H1 (cell line): ENCODE results near the gene SPTLC3. TPM values are rescaled to one million over a fixed set of nuclear protein-coding genes. Genes with fewer than 3 reads are reported as not detected.

Experiments used
- ATF3 ChIP-seq: IDR thresholded peaks from 2 replicates; pipeline ENCODE4 v1.6.1; 2011; ENCODE audit warnings: low read depth, mild to moderate bottlenecking, low read length; ENCODE audit not compliant: insufficient read depth
- KDM4A ChIP-seq: IDR thresholded peaks from one replicate; pipeline ENCODE4 v1.7.1; 2012; ENCODE audit warnings: low read depth, mild to moderate bottlenecking, moderate library complexity, low read length, inconsistent platforms; ENCODE audit not compliant: severe bottlenecking
- TCF12 ChIP-seq: IDR thresholded peaks from 2 replicates; pipeline ENCODE4 v1.6.1; 2011; ENCODE audit warnings: low read depth, mild to moderate bottlenecking, low read length
- polyA plus RNA-seq, 7 experiments: library from polyadenylated mRNA; depleted of rRNA in 3 of 7; stranded (reverse) in 5 of 7; unstranded in 2 of 7; fragments of >200 nt in 5 of 7; fragments of 200-250 nt in 2 of 7; gene quantifications; 1 replicate in 5 of 7; 2 replicates in 1 of 7; 4 replicates in 1 of 7; pipeline versions ENCODE4 v1.2.1 to v1.2.3, GENCODE V29; 2011 to 2013; ENCODE audit warnings: missing spikeins in 2 of 7, mixed read lengths in 2 of 7
- total RNA-seq: library from RNA; stranded (reverse); fragmentation: NEBNext Ultra II Directional; extraction: Animal tissue kit (Norgen Biotek cat#: 25700); gene quantifications from 2 replicates; pipeline ENCODE4 v1.2.1, GENCODE V29; 2021

Gene SPTLC3
- total and polyA plus RNA-seq, 2 of the 8 experiments (the other 6 are each of a cell fraction or from before 2014, with no cell fraction given), result 0.23 to 0.82 TPM

- TF ChIP-seq ATF3 (no peak), KDM4A (no peak), TCF12 (no peak)
Observed at GRCh38 chr20:12965870-12966251, 42.9 kb upstream of the SPTLC3 start (continued).
